ENCODE data around the gene NME7.

DNA sequence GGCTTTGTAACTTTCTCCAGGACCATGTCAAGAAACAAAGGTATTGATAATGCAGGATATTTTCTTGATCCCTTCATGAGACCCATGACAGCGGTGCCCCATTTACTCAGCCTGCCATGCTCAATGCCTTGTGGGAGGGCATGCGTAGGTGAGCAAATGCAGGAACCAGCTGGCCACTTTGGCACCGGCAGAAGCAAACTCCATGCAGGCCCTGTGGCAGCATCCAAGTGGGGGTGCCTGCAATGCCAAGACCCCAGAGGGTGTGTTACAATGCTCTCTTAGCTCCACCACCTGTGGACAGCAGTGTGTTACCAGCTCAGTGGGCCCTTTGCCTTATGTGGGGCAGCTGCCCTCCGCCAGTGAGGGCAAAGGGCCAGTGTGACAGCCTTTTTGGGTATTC, 153.0 kb downstream of the NME7 start:
- no peak for TF ChIP-seq POLR2AphosphoS5 (IDR thresholded peaks at IDR 0.05; ENCODE audit: low read depth, low read length)
- no peak for TF ChIP-seq POLR2A (IDR thresholded peaks at IDR 0.05; ENCODE audit: low read depth, low read length)
- TF ChIP-seq TAF1 (IDR thresholded peaks at IDR 0.05; ENCODE audit: low read depth, low read length) = no peak
- no peak for TF ChIP-seq POU2F2 (IDR thresholded peaks at IDR 0.05; ENCODE audit: low read depth, low read length)
